Adrenal gland (tissue), 5 donors: ENCODE results near the gene CDC20B.

Source experiments
- CTCF ChIP-seq, 6 experiments: fragments of 450-650 bp in 4 of 6; fragments of 200-600 bp in 2 of 6; sonication (generic) in 1 of 6; IDR thresholded peaks; 1 replicate in 5 of 6; 2 replicates in 1 of 6; pipeline versions ENCODE4 v1.5.1 to v1.8.0; 2016 to 2021; ENCODE audit warnings: antibody characterized with exemption in 6 of 6, mild to moderate bottlenecking in 2 of 6, moderate library complexity in 1 of 6
- POLR2A ChIP-seq, 2 donors: fragments of 450-650 bp; IDR thresholded peaks; one replicate each; pipeline ENCODE4 v1.6.1; 2017; ENCODE audit warnings: antibody characterized with exemption in 2 of 2, mild to moderate bottlenecking in 2 of 2, moderate library complexity in 1 of 2
- donor health status: DM: no; HTN: no; CAD: no.

GRCh38 chr5:55071413-55071812 lies 101.6 kb downstream of the CDC20B start:
- TF ChIP-seq CTCF (IDR thresholded peaks at IDR 0.05) (no peak), POLR2A (IDR thresholded peaks at IDR 0.05) (no peak)
